Mesendoderm (in vitro differentiated cells): ENCODE measurements around the gene ADCY7.

Experiments used
- DNase-seq: peaks from one replicate; pipeline ENCODE4 v3.0.0; 2013
- H2AK5ac ChIP-seq: 2 replicates; pipeline ENCODE4 v1.6.1; 2013; ENCODE audit warnings: low read length, inconsistent platforms
- H2BK120ac ChIP-seq: 2 replicates; pipeline ENCODE4 v1.6.1; 2013; ENCODE audit warnings: low read depth, mild to moderate bottlenecking, low read length, moderate library complexity, mixed read lengths
- H2BK15ac ChIP-seq: replicated peaks from 2 replicates; pipeline ENCODE4 v1.6.1; 2013; ENCODE audit warnings: low read depth, mild to moderate bottlenecking, moderate library complexity
- H2BK5ac ChIP-seq: 2 replicates; pipeline ENCODE4 v1.6.1; 2013; ENCODE audit warnings: low read length, inconsistent platforms
- H3K18ac ChIP-seq: 2 replicates; pipeline ENCODE4 v1.6.1; 2013; ENCODE audit warnings: mild to moderate bottlenecking, low read length, mixed read lengths
- H3K23ac ChIP-seq: one replicate; pipeline ENCODE4 v1.6.1; 2013; ENCODE audit warnings: low read length
- H3K27ac ChIP-seq: 2 replicates; pipeline ENCODE4 v1.5.1; 2013; ENCODE audit warnings: low read depth, mild to moderate bottlenecking, inconsistent platforms, low read length, moderate library complexity
- H3K27me3 ChIP-seq: 2 replicates; pipeline ENCODE4 v1.6.1; 2013; ENCODE audit warnings: low read length, control low read depth, mild to moderate bottlenecking, inconsistent platforms; ENCODE audit not compliant: insufficient read depth, poor library complexity
- H3K36me3 ChIP-seq: 2 replicates; pipeline ENCODE4 v1.6.1; 2013; ENCODE audit warnings: low read length, inconsistent platforms; ENCODE audit not compliant: control insufficient read depth, insufficient read depth
- H3K4ac ChIP-seq: one replicate; pipeline ENCODE4 v1.6.1; 2013; ENCODE audit warnings: low read depth, mild to moderate bottlenecking, low read length, moderate library complexity
- H3K4me1 ChIP-seq: 2 replicates; pipeline ENCODE4 v1.6.1; 2013; ENCODE audit warnings: low read depth, low read length, inconsistent platforms; ENCODE audit not compliant: control insufficient read depth
- H3K4me2 ChIP-seq: 2 replicates; pipeline ENCODE4 v1.6.1; 2013; ENCODE audit warnings: low read length
- H3K4me3 ChIP-seq: 2 replicates; pipeline ENCODE4 v1.5.1; 2013; ENCODE audit warnings: mild to moderate bottlenecking, low read length
- H3K56ac ChIP-seq: one replicate; pipeline ENCODE4 v1.6.1; 2013; ENCODE audit warnings: low read length
- H3K79me1 ChIP-seq: 2 replicates; pipeline ENCODE4 v1.6.1; 2013; ENCODE audit warnings: low read length, inconsistent platforms
- H3K79me2 ChIP-seq: 2 replicates; pipeline ENCODE4 v1.6.1; 2013; ENCODE audit warnings: mild to moderate bottlenecking, low read length; ENCODE audit not compliant: control insufficient read depth, insufficient read depth
- H3K9ac ChIP-seq: 2 replicates; pipeline ENCODE4 v1.6.1; 2013; ENCODE audit warnings: low read length, inconsistent platforms
- H4K5ac ChIP-seq: one replicate; pipeline ENCODE4 v1.6.1; 2013; ENCODE audit warnings: low read length
- H4K8ac ChIP-seq: one replicate; pipeline ENCODE4 v1.6.1; 2013; ENCODE audit warnings: low read depth, mild to moderate bottlenecking, control low read depth, low read length, moderate library complexity
- WGBS: extraction: QIAGEN DNeasy Blood & Tissue Kit; methylation state at CpG from one replicate; pipeline ENCODE4 v1.1.7; 2013; ENCODE audit warnings: low lambda C conversion rate, missing lambda C conversion rate; ENCODE audit not compliant: insufficient coverage; ENCODE audit errors: extremely low coverage; 5-methylcytosine and 5-hydroxymethylcytosine counted together

ADCY7 gene

GRCh38 chr16:50329446-50330189 lies 63.3 kb downstream of the ADCY7 start:
- Histone ChIP-seq H4K5ac (no peak overlapping the region), H2BK15ac (no peak overlapping the region), H4K8ac (no peak overlapping the region), H2BK120ac (no peak overlapping the region), H3K56ac (no peak overlapping the region), H3K4me2 (no peak overlapping the region), H3K36me3 (peaks cover 8% of the 10 kb centered on the region), H3K79me2 (no peaks in the 10 kb centered on the region), H2BK5ac (no peak overlapping the region), H3K9ac (no peak overlapping the region), H3K4me3 (no peak overlapping the region), H3K27me3 (no peaks in the 10 kb centered on the region), H3K4ac (no peak overlapping the region), H3K23ac (no peak overlapping the region), H3K4me1 (no peaks in the 10 kb centered on the region), H2AK5ac (no peak overlapping the region), H3K18ac (no peak overlapping the region), H3K27ac (no peak overlapping the region), H3K79me1 (peaks cover 2% of the 10 kb centered on the region)
- WGBS: no CpG with 5 or more reads among the region's 11 CpGs
- DNase-seq: peak; percentile 17

GRCh38 chr16:50331570-50331969 lies 65.2 kb downstream of the ADCY7 start:
- H3K23ac ChIP-seq: no peak overlapping the region
- no CpG with 5 or more reads among the region's 5 CpGs for WGBS
- no peak overlapping the region for H2BK15ac ChIP-seq
- no peak overlapping the region for H3K4me3 ChIP-seq
- no peak overlapping the region for H3K4me2 ChIP-seq
- no peak overlapping the region for H2BK5ac ChIP-seq
- no peak overlapping the region for H3K27ac ChIP-seq
- no peak for DNase-seq
- no peak overlapping the region for H4K8ac ChIP-seq
- no peaks in the 10 kb centered on the region for H3K27me3 ChIP-seq
- no peaks in the 10 kb centered on the region for H3K4me1 ChIP-seq
- no peak overlapping the region for H2AK5ac ChIP-seq
- no peaks in the 10 kb centered on the region for H3K79me2 ChIP-seq
- no peak overlapping the region for H3K56ac ChIP-seq
- H3K36me3 ChIP-seq: peaks cover 4% of the 10 kb centered on the region
- no peak overlapping the region for H3K4ac ChIP-seq
- no peak overlapping the region for H3K18ac ChIP-seq
- H4K5ac ChIP-seq: no peak overlapping the region
- no peak overlapping the region for H2BK120ac ChIP-seq
- no peak overlapping the region for H3K9ac ChIP-seq
- peaks cover 2% of the 10 kb centered on the region for H3K79me1 ChIP-seq

- Histone ChIP-seq H4K8ac (no peak overlapping the region), H2BK15ac (no peak overlapping the region), H2AK5ac (no peak overlapping the region), H3K4me2 (no peak overlapping the region), H3K56ac (no peak overlapping the region), H3K36me3 (peaks cover 4% of the 10 kb centered on the region), H2BK5ac (no peak overlapping the region), H3K27me3 (no peaks in the 10 kb centered on the region), H3K9ac (no peak overlapping the region), H4K5ac (no peak overlapping the region), H3K18ac (no peak overlapping the region), H3K27ac (no peak overlapping the region), H3K23ac (no peak overlapping the region), H3K79me2 (no peaks in the 10 kb centered on the region), H3K4me3 (no peak overlapping the region), H3K4me1 (no peaks in the 10 kb centered on the region), H2BK120ac (no peak overlapping the region), H3K4ac (no peak overlapping the region), H3K79me1 (peaks cover 2% of the 10 kb centered on the region)
- no CpG with 5 or more reads among the region's 3 CpGs for WGBS
- no peak for DNase-seq
Measured at GRCh38 chr16:50332599-50332998, 66.2 kb downstream of the ADCY7 start.

- WGBS: no CpG with 5 or more reads among the region's 14 CpGs
- H3K4ac ChIP-seq: no peak overlapping the region
- H3K9ac ChIP-seq: no peak overlapping the region
- no peaks in the 10 kb centered on the region for H3K79me1 ChIP-seq
- H3K56ac ChIP-seq: no peak overlapping the region
- H3K18ac ChIP-seq: no peak overlapping the region
- H3K27ac ChIP-seq: no peak overlapping the region
- H3K36me3 ChIP-seq: peaks cover 3% of the 10 kb centered on the region
- H3K79me2 ChIP-seq: no peaks in the 10 kb centered on the region
- no peak overlapping the region for H3K23ac ChIP-seq
- H3K4me3 ChIP-seq: no peak overlapping the region
- no peak overlapping the region for H4K5ac ChIP-seq
- DNase-seq: no peak
- no peak overlapping the region for H2BK5ac ChIP-seq
- no peak overlapping the region for H2AK5ac ChIP-seq
- no peak overlapping the region for H4K8ac ChIP-seq
- H2BK15ac ChIP-seq: no peak overlapping the region
- H3K4me2 ChIP-seq: no peak overlapping the region
- H3K4me1 ChIP-seq: no peaks in the 10 kb centered on the region
- no peak overlapping the region for H2BK120ac ChIP-seq
- no peaks in the 10 kb centered on the region for H3K27me3 ChIP-seq
Measured at GRCh38 chr16:50334106-50334975, 68.0 kb downstream of the ADCY7 start.

- WGBS: no CpG with 5 or more reads among the region's 8 CpGs
- DNase-seq: no peak
Measured at GRCh38 chr16:50335196-50335958, 69.0 kb downstream of the ADCY7 start.

More at GRCh38 chr16:50335196-50335958, 69.0 kb downstream of the ADCY7 start:
- Histone ChIP-seq H3K4me1 (no peaks in the 10 kb centered on the region), H2BK15ac (no peak overlapping the region), H3K23ac (no peak overlapping the region), H3K4me2 (no peak overlapping the region), H3K18ac (no peak overlapping the region), H4K5ac (no peak overlapping the region), H3K9ac (no peak overlapping the region), H4K8ac (no peak overlapping the region), H2BK120ac (no peak overlapping the region), H3K27ac (no peak overlapping the region), H3K56ac (no peak overlapping the region), H3K79me2 (no peaks in the 10 kb centered on the region), H3K4me3 (no peak overlapping the region), H3K27me3 (no peaks in the 10 kb centered on the region), H2AK5ac (no peak overlapping the region), H3K79me1 (no peaks in the 10 kb centered on the region), H2BK5ac (no peak overlapping the region), H3K36me3 (peaks cover 3% of the 10 kb centered on the region), H3K4ac (no peak overlapping the region)
